ENCODE data around the gene DOK3. TPM values are rescaled to one million over a fixed set of nuclear protein-coding genes. Genes with fewer than 3 reads are reported as not detected.

Gene DOK3
- total and polyA plus RNA-seq, 10 of the 15 experiments (the other 5 are each of a cell fraction or from before 2014, with no cell fraction given): 6.6 to 107 (median 52.1) TPM

GRCh38 chr5:177557041-177557647 lies 47.5 kb upstream of the DOK3 start:
- no peak overlapping the region for H3K4me2 ChIP-seq (ENCODE audit: control insufficient read depth, insufficient read depth)

More at GRCh38 chr5:177557041-177557647, 47.5 kb upstream of the DOK3 start:
- ChIA-PET CTCF (no interaction called here), RAD21 (ENCODE audit: unreplicated experiment) (no interaction called here), POLR2A (no interaction called here), SMC1A (ENCODE audit: uncharacterized antibody, unreplicated experiment) (no interaction called here)
- DNase-seq (ENCODE audit: low read depth, low spot score) (no peak), ATAC-seq (no peak), FAIRE-seq (no peak)
- peaks cover 20% of the 10 kb centered on the region for H3K79me2 ChIP-seq (ENCODE audit: control insufficient read depth, insufficient read depth, low read length)
- H3K4me3 ChIP-seq: no peak overlapping the region
- no peak overlapping the region for H2AFZ ChIP-seq (ENCODE audit: control insufficient read depth, low read depth, low read length)
- in situ Hi-C loops (cut with MboI) (no loop called here), intact Hi-C loops (cut with micrococcal nuclease; ENCODE audit: unreplicated experiment) (no loop called here)
- H4K20me1 ChIP-seq (ENCODE audit: control insufficient read depth, insufficient read depth): no peaks in the 10 kb centered on the region; the same call in 1 of the 2 replicates
- no peak overlapping the region for H3K9ac ChIP-seq (ENCODE audit: control insufficient read depth, insufficient read depth, low read length)
- H3K9me3 ChIP-seq (replicated peaks; ENCODE audit: control insufficient read depth, insufficient read depth, low read length): no peaks in the 10 kb centered on the region; the same call in 2 of the 3 replicates
- no peaks in the 10 kb centered on the region for H3K27me3 ChIP-seq (replicated peaks in 1 of 2; ENCODE audit: control insufficient read depth in 2 of 2, insufficient read depth in 2 of 2, low read length in 1 of 2)
- no peaks in the 10 kb centered on the region for H3K36me3 ChIP-seq (ENCODE audit: control insufficient read depth in 2 of 2, insufficient read depth in 2 of 2, low read length in 1 of 2)
- BruUV-seq (replicated peaks): no TSS peak
- H3K27ac ChIP-seq (ENCODE audit: control insufficient read depth, insufficient read depth): no peak overlapping the region
- H3K4me1 ChIP-seq (ENCODE audit: control insufficient read depth, insufficient read depth, low read length): peaks cover 8% of the 10 kb centered on the region
- TF ChIP-seq ZNF274 (IDR thresholded peaks at IDR 0.05; ENCODE audit: insufficient read depth, insufficient read length): no peak
- TF ChIP-seq MYC (IDR thresholded peaks at IDR 0.05; ENCODE audit: insufficient read depth, insufficient read length, insufficient replicate concordance, low read length, severe bottlenecking): no peak
- no peak for TF ChIP-seq CUX1 (IDR thresholded peaks at IDR 0.05; ENCODE audit: insufficient replicate concordance, low read depth, low read length)
- TF ChIP-seq RAD51 (IDR thresholded peaks at IDR 0.05): peak; percentile 56; the same call in 1 of the 2 replicates
- WGBS (ENCODE audit: insufficient coverage, insufficient replicate concordance, low lambda C conversion rate, missing lambda C conversion rate): 24% methylated on average over 4 of the region's 4 CpGs

Data from GM12878 (cell line).